K562 (cell line): Measurements from ENCODE around the gene PRSS50. TPM values are rescaled to one million over a fixed set of nuclear protein-coding genes. Genes with fewer than 3 reads are reported as not detected.
A peak's percentile ranks its signal among the peaks of the same experiment; 100 is the strongest.

ENCODE experiments used
- ATAC-seq: fragments of 200-7000 bp; cut with Tn5 transposase; 3 replicates; pipeline ENCODE4 v1.9.1; 2020; ENCODE audit warnings: moderate library complexity
- BruUV-seq: library from RNA; stranded (reverse); fragments of 400-500 nt; replicated peaks from 2 replicates; lab custom pipeline; 2021; lab: Mats Ljungman, UMichigan
- CTCF ChIA-PET: fragments of 300-600 bp; formaldehyde crosslinking; extraction: SDS; loops from one replicate; lab custom pipeline; 2021; ENCODE audit warnings: low intra/inter-chr PET ratio; lab: Yijun Ruan, JAX
- POLR2A ChIA-PET: fragments of 300-600, 350-650 bp; sonication (Branson Sonifier 250); formaldehyde crosslinking; extraction: SDS; loops from one replicate; lab custom pipeline; 2021; ENCODE audit warnings: antibody characterized with exemption, inconsistent platforms; lab: Yijun Ruan, JAX
- DNase-seq, 4 experiments: peaks; one replicate each; pipeline versions ENCODE4 v3.0.0 to v3.0.0-alpha.2; 2011 to 2018; ENCODE audit warnings: low spot score in 3 of 4, mixed read lengths in 3 of 4; ENCODE audit errors: extremely low read depth in 1 of 4
- FAIRE-seq: peaks from 2 replicates; lab custom pipeline; 2011; peaks lifted over from hg19 to GRCh38; lab: Jason Lieb, UNC
- H2AFZ ChIP-seq: 2 replicates; pipeline ENCODE4 v1.6.0; 2011; ENCODE audit warnings: low read depth, low read length, control low read depth, inconsistent platforms
- H3K27ac ChIP-seq: fragments of 200-600 bp; 3 replicates; pipeline ENCODE4 v1.8.0; 2011; ENCODE audit warnings: low read depth, mild to moderate bottlenecking, control low read depth, inconsistent platforms, low read length, moderate library complexity, mixed read lengths; ENCODE audit errors: extremely low read depth
- H3K27me3 ChIP-seq, 2 experiments: fragments of 300-600 bp in 1 of 2; 2 replicates in 1 of 2; 3 replicates in 1 of 2; pipeline versions ENCODE4 v1.6.0 to v1.8.0; 2011; ENCODE audit warnings: inconsistent platforms in 2 of 2, low read length in 2 of 2, mild to moderate bottlenecking in 1 of 2, mixed read lengths in 1 of 2, moderate library complexity in 1 of 2; ENCODE audit not compliant: control insufficient read depth in 2 of 2, insufficient read depth in 2 of 2
- H3K36me3 ChIP-seq: fragments of 300-600 bp; 3 replicates; pipeline ENCODE4 v1.8.0; 2011; ENCODE audit warnings: mild to moderate bottlenecking, low read length, inconsistent platforms; ENCODE audit not compliant: control insufficient read depth, insufficient read depth
- H3K4me1 ChIP-seq, 2 experiments: fragments of 200-600 bp in 1 of 2; replicated peaks in 1 of 2; 2 replicates in 1 of 2; 3 replicates in 1 of 2; pipeline versions ENCODE4 v1.5.1 to v1.8.0; 2011; ENCODE audit warnings: inconsistent platforms in 2 of 2, low read length in 2 of 2, mild to moderate bottlenecking in 1 of 2, mixed read lengths in 1 of 2, moderate library complexity in 1 of 2; ENCODE audit not compliant: control insufficient read depth in 2 of 2, insufficient read depth in 2 of 2
- H3K4me2 ChIP-seq: 2 replicates; pipeline ENCODE4 v1.6.1; 2011; ENCODE audit warnings: low read length, control low read depth, inconsistent platforms, mixed read lengths; ENCODE audit not compliant: insufficient read depth
- H3K4me3 ChIP-seq: fragments of 200-600 bp; sonication (generic), shearing (Covaris generic); 2 replicates; pipeline ENCODE4 v1.5.1; 2016; ENCODE audit warnings: control low read depth, inconsistent platforms
- H3K79me2 ChIP-seq: fragments of 200-600 bp; 3 replicates; pipeline ENCODE4 v1.8.0; 2011; ENCODE audit warnings: low read length, inconsistent platforms; ENCODE audit not compliant: control insufficient read depth, insufficient read depth
- H3K9ac ChIP-seq, 2 experiments: 2 replicates each; pipeline versions ENCODE4 v1.6.0 to v1.6.1; 2011; ENCODE audit warnings: low read depth in 2 of 2, low read length in 2 of 2, control low read depth in 1 of 2, inconsistent platforms in 1 of 2, mild to moderate bottlenecking in 1 of 2, mixed read lengths in 1 of 2; ENCODE audit not compliant: insufficient read depth in 1 of 2
- H3K9me1 ChIP-seq: one replicate; pipeline ENCODE4 v1.6.0; 2011; ENCODE audit warnings: inconsistent platforms, mild to moderate bottlenecking, low read length, moderate library complexity; ENCODE audit not compliant: control insufficient read depth, insufficient read depth
- H3K9me3 ChIP-seq: replicated peaks from 2 replicates; pipeline ENCODE4 v1.5.1; 2011; ENCODE audit warnings: low read depth, low read length, inconsistent platforms; ENCODE audit not compliant: control insufficient read depth, insufficient read depth
- H4K20me1 ChIP-seq: replicated peaks from 2 replicates; pipeline ENCODE4 v1.6.1; 2011; ENCODE audit warnings: low read length, inconsistent platforms, mixed read lengths; ENCODE audit not compliant: control insufficient read depth, insufficient read depth
- FOXK1 ChIP-seq: sonication (generic); formaldehyde crosslinking; IDR thresholded peaks from 2 replicates; pipeline ENCODE4 v1.8.0; 2022; ENCODE audit warnings: missing genetic modification reagents, mild to moderate bottlenecking, borderline replicate concordance
- HNRNPK ChIP-seq: fragments of 200-400 bp; formaldehyde crosslinking; IDR thresholded peaks from one replicate; pipeline ENCODE4 v1.6.1; 2018; ENCODE audit warnings: mild to moderate bottlenecking, low read depth, low read length; ENCODE audit not compliant: poor library complexity, severe bottlenecking
- NCOR1 ChIP-seq: fragments of 450-650 bp; IDR thresholded peaks from 2 replicates; pipeline ENCODE4 v1.6.1; 2016; ENCODE audit warnings: mild to moderate bottlenecking, moderate library complexity
- NRF1 ChIP-seq, 2 experiments: fragments of 450-650 bp; IDR thresholded peaks in 1 of 2; conservative IDR thresholded peaks in 1 of 2; 2 replicates each; pipeline ENCODE4 v1.6.1; 2014; ENCODE audit warnings: mild to moderate bottlenecking in 2 of 2
- PRDM10 ChIP-seq: fragments of 450-650 bp; IDR thresholded peaks from 2 replicates; pipeline ENCODE4 v1.6.1; 2018; ENCODE audit not compliant: partially characterized antibody
- RCOR1 ChIP-seq, 2 experiments: IDR thresholded peaks; 2 replicates each; pipeline ENCODE4 v1.6.1; 2012; ENCODE audit warnings: low read depth in 2 of 2, low read length in 2 of 2, borderline replicate concordance in 1 of 2, improper control_type of control experiment in 1 of 2
- SLC30A9 ChIP-seq: fragments of 250-450 bp; sonication (Bioruptor Pico); IDR thresholded peaks from 2 replicates; pipeline ENCODE4 v1.8.0; 2022; ENCODE audit warnings: mild to moderate bottlenecking, moderate library complexity
- WGBS: fragments of 100-300 bp; shearing (Covaris generic); methylation state at CpG from one replicate; pipeline ENCODE4 v1.1.6; 2016; ENCODE audit warnings: low coverage, mixed read lengths; ENCODE audit not compliant: insufficient coverage; ENCODE audit errors: missing lambda C conversion rate; 5-methylcytosine and 5-hydroxymethylcytosine counted together
- in situ Hi-C: fragments of 300-500 bp; cut with MboI; formaldehyde crosslinking; loops from 4 replicates; pipeline ENCODE4 v1.15.0; 2018; ENCODE audit warnings: inconsistent platforms, mixed read lengths
- intact Hi-C: fragments of 100-400 bp; cut with micrococcal nuclease; formaldehyde crosslinking; loops from 2 replicates; pipeline ENCODE4 v1.14.2; 2022
- polyA plus RNA-seq, 8 experiments: library from polyadenylated mRNA; depleted of rRNA in 4 of 8; stranded (reverse) in 5 of 8; unstranded in 3 of 8; fragments of >200 nt; fragmentation: Nextera tagmentation in 2 of 8; fragmentation: Illumina TruSeq in 1 of 8; extraction: Ambion mirVana in 2 of 8; extraction: Trizol in 1 of 8; gene quantifications; 2 replicates each; pipeline versions ENCODE4 v1.2.1 to v1.2.3, GENCODE V29; 2011 to 2014; ENCODE audit warnings: inconsistent platforms in 1 of 8, missing spikeins in 1 of 8
- total RNA-seq, 7 experiments: library from RNA; depleted of rRNA in 6 of 7; stranded (reverse); fragments of >200 nt in 6 of 7; fragmentation: Illumina TruSeq in 2 of 7; extraction: Trizol in 2 of 7; gene quantifications; 2 replicates each; pipeline versions ENCODE4 v1.2.1 to v1.2.3, GENCODE V29; 2011 to 2021; ENCODE audit warnings: low replicate concordance in 1 of 7
- TF ChIP-seq, protein P1 (sequence below): fragments of 450-650 bp; formaldehyde crosslinking; conservative IDR thresholded peaks from 2 replicates; pipeline ENCODE4 v1.4.0; 2022; ENCODE audit warnings: mild to moderate bottlenecking, missing genetic modification characterization

Gene PRSS50
- total and polyA plus RNA-seq, 9 of the 15 experiments (the other 6 are each of a cell fraction or from before 2014, with no cell fraction given), result 0.01 TPM; not detected in 8

GRCh38 chr3:46703013-46703520 is 14.6 kb downstream of the PRSS50 start:
- in situ Hi-C loops (no loop called here), intact Hi-C loops (loop anchor here (10.0 kb wide), 2 partner anchors 292 to 672 kb away; no protein-coding TSS in a partner anchor)
- H3K4me2 ChIP-seq, result no peak overlapping the region
- no peak for FAIRE-seq
- POLR2A ChIA-PET, result interaction anchor here (0.6 kb wide), 1 partner anchor 21 kb away, joined by 3 read pairs; no protein-coding TSS in a partner anchor
- H3K4me1 ChIP-seq, result peaks cover 0 to 8% of the 10 kb centered on the region in 2 experiments; a peak in 2 of 5 replicates
- H4K20me1 ChIP-seq, result peaks cover 36% of the 10 kb centered on the region
- no peaks in the 10 kb centered on the region for H3K9me3 ChIP-seq
- TF ChIP-seq HNRNPK (no peak), NCOR1 (no peak), SLC30A9 (CRISPR knock-in tag) (no peak), PRDM10 (peak; percentile 81), NRF1 (conservative IDR thresholded peaks at IDR 0.05 in 1 of 2, IDR thresholded peaks at IDR 0.05 in 1 of 2) (no peak), FOXK1 (CRISPR knock-in tag) (no peak), RCOR1 (IDR thresholded peaks at IDR 0.05; ENCODE audit: borderline replicate concordance in 1 of 2, low read depth in 2 of 2, low read length in 2 of 2) (no peak)
- TF ChIP-seq, protein P1, sequence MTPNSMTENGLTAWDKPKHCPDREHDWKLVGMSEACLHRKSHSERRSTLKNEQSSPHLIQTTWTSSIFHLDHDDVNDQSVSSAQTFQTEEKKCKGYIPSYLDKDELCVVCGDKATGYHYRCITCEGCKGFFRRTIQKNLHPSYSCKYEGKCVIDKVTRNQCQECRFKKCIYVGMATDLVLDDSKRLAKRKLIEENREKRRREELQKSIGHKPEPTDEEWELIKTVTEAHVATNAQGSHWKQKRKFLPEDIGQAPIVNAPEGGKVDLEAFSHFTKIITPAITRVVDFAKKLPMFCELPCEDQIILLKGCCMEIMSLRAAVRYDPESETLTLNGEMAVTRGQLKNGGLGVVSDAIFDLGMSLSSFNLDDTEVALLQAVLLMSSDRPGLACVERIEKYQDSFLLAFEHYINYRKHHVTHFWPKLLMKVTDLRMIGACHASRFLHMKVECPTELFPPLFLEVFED (CRISPR knock-in tag), result no peak
- no peak for ATAC-seq
- WGBS, result 2% methylated on average over 4 of the region's 4 CpGs
- H3K27me3 ChIP-seq, result peaks cover 6 to 51% of the 10 kb centered on the region in 2 experiments
- H3K27ac ChIP-seq, result no peak overlapping the region
- no peak overlapping the region for H3K9ac ChIP-seq
- CTCF ChIA-PET, result interaction anchor here (0.5 to 1.1 kb wide), 3 partner anchors 26 to 207 kb away, joined by 3 to 4 read pairs (median 3); no protein-coding TSS in a partner anchor
- no TSS peak for BruUV-seq
- H3K4me3 ChIP-seq, result no peak overlapping the region
- no peak overlapping the region for H2AFZ ChIP-seq
- no peaks in the 10 kb centered on the region for H3K36me3 ChIP-seq
- DNase-seq, result no peak
- no peaks in the 10 kb centered on the region for H3K9me1 ChIP-seq
- H3K79me2 ChIP-seq, result no peaks in the 10 kb centered on the region
